GM12864 (cell line): ENCODE data around the gene EMX1.

Experiments
- DNase-seq: peaks from one replicate; pipeline ENCODE4 v3.0.0-alpha.2; 2011; ENCODE audit warnings: low read depth
- H3K4me3 ChIP-seq: 2 replicates; pipeline ENCODE4 v1.5.1; 2011; ENCODE audit warnings: mild to moderate bottlenecking, low read depth, low read length, control low read depth
- CTCF ChIP-seq: IDR thresholded peaks from 2 replicates; pipeline ENCODE4 v1.5.1; 2011; ENCODE audit warnings: low read depth, mild to moderate bottlenecking, moderate library complexity, low read length, control low read depth, inconsistent platforms; ENCODE audit errors: missing control alignments

The EMX1 gene

GRCh38 chr2:72944804-72945449 lies 27.6 kb downstream of the EMX1 start:
- TF ChIP-seq CTCF = no peak
- no peak for DNase-seq
- no peak overlapping the region for H3K4me3 ChIP-seq

GRCh38 chr2:72945450-72946019 lies 28.2 kb downstream of the EMX1 start:
- no peak for TF ChIP-seq CTCF
- DNase-seq = no peak
- no peak overlapping the region for H3K4me3 ChIP-seq

- TF ChIP-seq CTCF = no peak
- DNase-seq = no peak
- H3K4me3 ChIP-seq = no peak overlapping the region
These were observed 29.1 kb downstream of the EMX1 start for GRCh38 chr2:72946466-72946865.

- no peak for DNase-seq
- no peak for TF ChIP-seq CTCF
- H3K4me3 ChIP-seq = no peak overlapping the region
These were observed 30.9 kb downstream of the EMX1 start for GRCh38 chr2:72947952-72948830.

GRCh38 chr2:72949045-72949444 lies 31.7 kb downstream of the EMX1 start:
- DNase-seq = no peak
- H3K4me3 ChIP-seq = no peak overlapping the region
- no peak for TF ChIP-seq CTCF

GRCh38 chr2:72949642-72950041 lies 32.3 kb downstream of the EMX1 start:
- TF ChIP-seq CTCF = no peak
- no peak for DNase-seq
- H3K4me3 ChIP-seq = no peak overlapping the region
